OCI-LY3 (cell line): Measurements from ENCODE around the gene SYNPO2.

ENCODE experiments used
- H2AFZ ChIP-seq: fragments of 200-600, 300-600 bp; shearing (Covaris generic); 2 replicates; pipeline ENCODE4 v1.6.0; 2014; ENCODE audit warnings: antibody characterized with exemption, low read depth, low read length
- H3K27ac ChIP-seq: fragments of 200-600, 300-600 bp; sonication (generic); 2 replicates; pipeline ENCODE4 v1.5.1; 2014; ENCODE audit warnings: mild to moderate bottlenecking, low read length, moderate library complexity, mixed read lengths
- H3K27me3 ChIP-seq: fragments of 200-600, 300-600 bp; sonication (generic); 2 replicates; pipeline ENCODE4 v1.6.1; 2014; ENCODE audit warnings: low read depth, low read length, mixed read lengths
- H3K36me3 ChIP-seq: fragments of 200-600, 300-600 bp; sonication (generic); replicated peaks from 2 replicates; pipeline ENCODE3; 2014; ENCODE audit warnings: low read depth, low read length, mixed read lengths
- H3K4me1 ChIP-seq: fragments of 300-600, 200-600 bp; sonication (generic); 2 replicates; pipeline ENCODE4 v1.6.1; 2014; ENCODE audit warnings: low read length, mixed read lengths
- H3K4me2 ChIP-seq: fragments of 200-600, 300-600 bp; sonication (generic); 2 replicates; pipeline ENCODE4 v1.6.1; 2014; ENCODE audit warnings: low read length, mixed read lengths
- H3K4me3 ChIP-seq: fragments of 300-600, 200-600 bp; sonication (generic); 2 replicates; pipeline ENCODE4 v1.5.1; 2014; ENCODE audit warnings: antibody characterized with exemption, mild to moderate bottlenecking, low read length, moderate library complexity
- H3K79me2 ChIP-seq: fragments of 300-600, 200-600 bp; shearing (Covaris generic); 2 replicates; pipeline ENCODE4 v1.6.1; 2014; ENCODE audit warnings: mild to moderate bottlenecking, low read length, mixed read lengths
- H3K9ac ChIP-seq: fragments of 300-600, 200-600 bp; shearing (Covaris generic); 2 replicates; pipeline ENCODE4 v1.6.0; 2014; ENCODE audit warnings: mild to moderate bottlenecking, low read length, moderate library complexity
- H3K9me3 ChIP-seq: fragments of 200-600, 300-600 bp; shearing (Covaris generic); 2 replicates; pipeline ENCODE4 v1.6.1; 2014; ENCODE audit warnings: low read length, mixed read lengths; ENCODE audit not compliant: insufficient read depth
- H4K20me1 ChIP-seq: fragments of 200-600, 300-600 bp; sonication (generic); 2 replicates; pipeline ENCODE4 v1.6.1; 2016; ENCODE audit warnings: low read length, mixed read lengths; ENCODE audit not compliant: insufficient read depth
- EZH2phosphoT487 ChIP-seq: fragments of 200-600 bp; shearing (Covaris generic); IDR thresholded peaks from 2 replicates; pipeline ENCODE4 v1.6.1; 2018; ENCODE audit warnings: antibody characterized with exemption, mixed run types, low read depth
- TF ChIP-seq, protein P1 (sequence below): fragments of 200-600, 300-600 bp; sonication (generic); IDR thresholded peaks from 2 replicates; pipeline ENCODE4 v1.5.1; 2014; ENCODE audit warnings: antibody characterized with exemption, low read length, low read depth

SYNPO2 gene

DNA sequence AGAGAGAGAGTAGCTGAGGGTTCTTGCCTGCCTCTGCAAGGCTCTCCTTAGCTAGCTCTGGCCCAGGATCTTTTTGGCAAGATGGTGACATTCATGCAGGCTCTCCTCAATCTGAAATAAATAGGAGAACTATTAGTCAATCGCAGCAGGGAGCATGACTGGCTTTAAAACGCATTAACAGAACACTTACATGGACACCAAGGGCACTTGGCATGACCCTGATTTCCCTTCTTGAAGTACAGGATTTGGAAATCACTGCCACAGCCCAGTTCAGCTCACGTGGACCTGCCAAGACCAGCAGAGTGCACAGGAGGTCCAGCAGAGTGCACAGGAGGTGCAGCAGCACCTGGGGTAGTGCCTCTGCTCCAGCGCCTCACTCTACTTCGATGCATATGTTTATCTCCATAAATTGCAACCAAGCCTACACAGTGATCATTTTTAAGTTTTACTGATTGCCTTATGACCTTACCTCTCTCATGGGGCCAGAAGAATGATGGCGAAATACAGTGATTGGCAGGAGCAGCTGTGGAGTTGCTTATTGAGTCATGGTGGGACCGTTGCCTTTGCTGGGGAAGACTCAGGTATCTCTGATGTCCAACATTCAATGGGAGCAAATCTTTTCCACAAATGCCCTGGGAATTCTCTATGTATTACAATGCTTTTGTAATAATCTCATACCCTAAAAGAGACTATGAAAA, 122.4 kb downstream of the SYNPO2 start:
- Histone ChIP-seq H3K9me3 (no peaks in the 10 kb centered on the region), H3K4me3 (no peak overlapping the region), H3K27me3 (no peaks in the 10 kb centered on the region), H4K20me1 (no peaks in the 10 kb centered on the region), H3K4me1 (no peaks in the 10 kb centered on the region), H2AFZ (no peak overlapping the region), H3K4me2 (no peak overlapping the region), H3K36me3 (no peaks in the 10 kb centered on the region), H3K79me2 (no peaks in the 10 kb centered on the region), H3K9ac (no peak overlapping the region), H3K27ac (no peak overlapping the region)
- no peak for TF ChIP-seq EZH2phosphoT487

DNA sequence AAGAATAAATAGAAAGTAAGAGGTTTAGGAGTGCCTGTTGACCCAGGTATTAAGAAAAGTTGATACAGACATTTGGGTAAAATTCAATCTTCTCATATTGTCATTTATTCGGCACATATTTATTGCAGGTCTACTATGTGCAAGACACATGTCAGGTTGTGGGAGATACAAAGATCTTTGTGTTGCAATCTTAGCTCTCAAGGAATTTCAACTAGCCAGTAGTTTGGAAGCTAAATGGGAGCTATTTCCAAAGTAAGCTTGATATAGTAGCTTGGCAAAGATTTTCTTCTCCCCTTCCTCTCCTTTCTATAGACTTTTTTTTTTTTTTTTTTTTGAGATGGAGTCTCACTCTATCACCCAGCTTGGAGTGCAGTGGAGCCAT, 122.9 kb downstream of the SYNPO2 start:
- no peaks in the 10 kb centered on the region for H3K4me1 ChIP-seq
- TF ChIP-seq, protein P1, sequence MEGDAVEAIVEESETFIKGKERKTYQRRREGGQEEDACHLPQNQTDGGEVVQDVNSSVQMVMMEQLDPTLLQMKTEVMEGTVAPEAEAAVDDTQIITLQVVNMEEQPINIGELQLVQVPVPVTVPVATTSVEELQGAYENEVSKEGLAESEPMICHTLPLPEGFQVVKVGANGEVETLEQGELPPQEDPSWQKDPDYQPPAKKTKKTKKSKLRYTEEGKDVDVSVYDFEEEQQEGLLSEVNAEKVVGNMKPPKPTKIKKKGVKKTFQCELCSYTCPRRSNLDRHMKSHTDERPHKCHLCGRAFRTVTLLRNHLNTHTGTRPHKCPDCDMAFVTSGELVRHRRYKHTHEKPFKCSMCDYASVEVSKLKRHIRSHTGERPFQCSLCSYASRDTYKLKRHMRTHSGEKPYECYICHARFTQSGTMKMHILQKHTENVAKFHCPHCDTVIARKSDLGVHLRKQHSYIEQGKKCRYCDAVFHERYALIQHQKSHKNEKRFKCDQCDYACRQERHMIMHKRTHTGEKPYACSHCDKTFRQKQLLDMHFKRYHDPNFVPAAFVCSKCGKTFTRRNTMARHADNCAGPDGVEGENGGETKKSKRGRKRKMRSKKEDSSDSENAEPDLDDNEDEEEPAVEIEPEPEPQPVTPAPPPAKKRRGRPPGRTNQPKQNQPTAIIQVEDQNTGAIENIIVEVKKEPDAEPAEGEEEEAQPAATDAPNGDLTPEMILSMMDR, result no peak
- TF ChIP-seq EZH2phosphoT487, result no peak

DNA sequence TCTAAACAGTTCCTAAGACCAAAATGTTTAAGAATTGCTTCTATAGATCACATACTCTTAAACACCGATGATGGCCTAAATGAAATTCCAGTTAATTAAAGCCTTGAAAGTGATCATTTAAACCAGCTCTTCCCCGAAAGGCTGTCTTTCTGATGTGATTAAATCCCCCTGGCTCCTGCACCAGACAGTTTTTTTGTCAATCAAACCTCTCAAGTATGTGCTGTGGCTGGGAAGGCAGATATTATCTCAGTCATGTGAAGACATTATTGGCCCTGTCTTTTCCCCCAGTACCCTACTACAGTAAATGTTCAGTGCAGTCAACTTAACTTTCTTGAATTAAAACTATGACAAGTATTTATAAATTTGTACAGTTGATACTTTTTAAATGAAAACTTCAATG, 126.0 kb downstream of the SYNPO2 start:
- H4K20me1 ChIP-seq, result no peaks in the 10 kb centered on the region
- H3K27ac ChIP-seq, result no peak overlapping the region
- H3K4me1 ChIP-seq, result no peaks in the 10 kb centered on the region
- no peaks in the 10 kb centered on the region for H3K79me2 ChIP-seq
- H3K36me3 ChIP-seq, result no peaks in the 10 kb centered on the region
- no peak for TF ChIP-seq EZH2phosphoT487
- TF ChIP-seq, protein P1, result no peak
- no peaks in the 10 kb centered on the region for H3K9me3 ChIP-seq
- H3K27me3 ChIP-seq, result no peaks in the 10 kb centered on the region
- no peak overlapping the region for H3K4me3 ChIP-seq
- H3K4me2 ChIP-seq, result no peak overlapping the region
- H2AFZ ChIP-seq, result no peak overlapping the region
- no peak overlapping the region for H3K9ac ChIP-seq

More for the DNA sequence above, 122.9 kb downstream of the SYNPO2 start:
- Histone ChIP-seq H3K27me3 (no peaks in the 10 kb centered on the region), H3K4me3 (no peak overlapping the region), H3K9ac (no peak overlapping the region), H2AFZ (no peak overlapping the region), H3K79me2 (no peaks in the 10 kb centered on the region), H3K9me3 (no peaks in the 10 kb centered on the region), H3K36me3 (no peaks in the 10 kb centered on the region), H3K27ac (no peak overlapping the region), H4K20me1 (no peaks in the 10 kb centered on the region), H3K4me2 (no peak overlapping the region)

DNA sequence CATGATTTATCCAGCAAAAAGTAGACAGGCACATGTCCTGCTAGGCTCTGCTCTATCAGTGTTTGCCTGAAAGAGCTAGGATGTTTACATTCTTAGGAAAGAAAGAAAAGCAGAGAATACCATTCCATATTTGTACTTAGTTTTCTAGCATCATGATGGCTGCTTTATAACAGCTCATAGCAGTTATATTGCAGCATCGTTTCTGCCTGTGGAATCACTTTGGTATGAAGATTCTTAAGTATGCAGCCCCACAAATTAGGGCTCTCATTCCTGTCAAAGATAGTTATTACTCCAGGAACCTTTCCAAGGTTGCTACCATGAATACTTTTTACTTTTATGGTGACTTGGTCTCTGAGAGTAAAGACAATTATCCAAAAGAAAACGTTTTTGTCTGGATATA, 128.0 kb downstream of the SYNPO2 start:
- no peaks in the 10 kb centered on the region for H4K20me1 ChIP-seq
- no peaks in the 10 kb centered on the region for H3K9me3 ChIP-seq
- H3K4me2 ChIP-seq, result no peak overlapping the region
- no peaks in the 10 kb centered on the region for H3K27me3 ChIP-seq
- no peak overlapping the region for H3K9ac ChIP-seq
- H3K4me3 ChIP-seq, result no peak overlapping the region
- H3K4me1 ChIP-seq, result no peaks in the 10 kb centered on the region
- H2AFZ ChIP-seq, result no peak overlapping the region
- no peaks in the 10 kb centered on the region for H3K36me3 ChIP-seq
- H3K79me2 ChIP-seq, result no peaks in the 10 kb centered on the region
- no peak for TF ChIP-seq EZH2phosphoT487
- TF ChIP-seq, protein P1, result no peak
- H3K27ac ChIP-seq, result no peak overlapping the region
